ENCODE measurements around the gene PPM1D.

Gene PPM1D

DNA sequence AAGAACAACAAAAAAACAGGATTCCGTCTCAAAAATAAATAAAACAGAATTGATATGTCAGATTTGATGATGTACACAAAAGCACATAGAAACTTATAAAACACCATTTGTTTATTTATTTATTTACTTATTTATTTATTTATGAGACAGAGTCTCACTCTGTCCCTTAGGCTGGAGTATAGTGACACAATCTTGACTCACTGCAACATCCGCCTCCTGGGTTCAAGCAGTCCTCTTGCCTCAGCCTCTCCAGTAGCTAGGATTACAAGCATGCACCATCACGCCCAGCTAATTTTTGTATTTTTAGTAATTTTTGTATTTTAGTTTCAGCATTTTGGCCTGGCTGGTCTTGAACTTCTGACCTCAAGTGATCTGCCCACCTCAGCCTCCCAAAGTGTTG lies 99.1 kb downstream of the PPM1D start (continued):
- TF ChIP-seq, protein P1, sequence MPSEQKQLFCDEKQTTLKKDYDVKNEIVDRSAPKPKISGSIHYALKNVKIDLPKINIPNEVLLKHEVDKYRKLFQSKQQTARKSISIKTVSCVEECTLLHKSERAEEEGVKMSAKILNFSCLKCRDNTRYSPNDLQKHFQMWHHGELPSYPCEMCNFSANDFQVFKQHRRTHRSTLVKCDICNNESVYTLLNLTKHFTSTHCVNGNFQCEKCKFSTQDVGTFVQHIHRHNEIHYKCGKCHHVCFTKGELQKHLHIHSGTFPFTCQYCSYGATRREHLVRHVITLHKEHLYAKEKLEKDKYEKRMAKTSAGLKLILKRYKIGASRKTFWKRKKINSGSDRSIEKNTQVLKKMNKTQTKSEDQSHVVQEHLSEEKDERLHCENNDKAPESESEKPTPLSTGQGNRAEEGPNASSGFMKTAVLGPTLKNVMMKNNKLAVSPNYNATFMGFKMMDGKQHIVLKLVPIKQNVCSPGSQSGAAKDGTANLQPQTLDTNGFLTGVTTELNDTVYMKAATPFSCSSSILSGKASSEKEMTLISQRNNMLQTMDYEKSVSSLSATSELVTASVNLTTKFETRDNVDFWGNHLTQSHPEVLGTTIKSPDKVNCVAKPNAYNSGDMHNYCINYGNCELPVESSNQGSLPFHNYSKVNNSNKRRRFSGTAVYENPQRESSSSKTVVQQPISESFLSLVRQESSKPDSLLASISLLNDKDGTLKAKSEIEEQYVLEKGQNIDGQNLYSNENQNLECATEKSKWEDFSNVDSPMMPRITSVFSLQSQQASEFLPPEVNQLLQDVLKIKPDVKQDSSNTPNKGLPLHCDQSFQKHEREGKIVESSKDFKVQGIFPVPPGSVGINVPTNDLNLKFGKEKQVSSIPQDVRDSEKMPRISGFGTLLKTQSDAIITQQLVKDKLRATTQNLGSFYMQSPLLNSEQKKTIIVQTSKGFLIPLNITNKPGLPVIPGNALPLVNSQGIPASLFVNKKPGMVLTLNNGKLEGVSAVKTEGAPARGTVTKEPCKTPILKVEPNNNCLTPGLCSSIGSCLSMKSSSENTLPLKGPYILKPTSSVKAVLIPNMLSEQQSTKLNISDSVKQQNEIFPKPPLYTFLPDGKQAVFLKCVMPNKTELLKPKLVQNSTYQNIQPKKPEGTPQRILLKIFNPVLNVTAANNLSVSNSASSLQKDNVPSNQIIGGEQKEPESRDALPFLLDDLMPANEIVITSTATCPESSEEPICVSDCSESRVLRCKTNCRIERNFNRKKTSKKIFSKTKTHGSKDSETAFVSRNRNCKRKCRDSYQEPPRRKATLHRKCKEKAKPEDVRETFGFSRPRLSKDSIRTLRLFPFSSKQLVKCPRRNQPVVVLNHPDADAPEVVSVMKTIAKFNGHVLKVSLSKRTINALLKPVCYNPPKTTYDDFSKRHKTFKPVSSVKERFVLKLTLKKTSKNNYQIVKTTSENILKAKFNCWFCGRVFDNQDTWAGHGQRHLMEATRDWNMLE (tag by site-specific recombination; conservative IDR thresholded peaks at IDR 0.05; ENCODE audit: low read depth): peak; percentile 49; the same call in 1 of the 2 replicates
- TF ChIP-seq ZFP3 (tag by site-specific recombination; IDR thresholded peaks at IDR 0.05; ENCODE audit: low read depth): no peak

DNA sequence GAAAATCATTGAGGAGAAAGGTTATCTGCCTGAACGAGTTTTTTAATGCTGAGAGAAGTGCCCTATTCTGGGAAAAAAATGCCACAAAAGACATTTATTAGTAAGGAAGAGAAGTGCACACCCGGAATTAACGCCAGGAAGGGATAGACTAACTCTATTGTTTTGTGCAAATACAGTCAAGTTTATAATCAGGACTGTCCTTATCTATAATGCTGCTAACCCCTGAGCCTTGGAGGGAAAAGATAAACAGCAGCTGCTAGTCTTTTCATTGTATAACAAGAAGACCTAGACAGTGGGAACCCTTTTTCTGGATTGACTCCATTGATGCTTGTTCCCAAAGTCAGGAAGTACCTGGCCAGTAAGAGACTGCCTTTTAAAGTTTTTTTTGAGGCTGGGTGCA lies 104.2 kb downstream of the PPM1D start:
- TF ChIP-seq ZNF747 (tag by site-specific recombination; IDR thresholded peaks at IDR 0.05) (no peak), ZNF623 (tag by site-specific recombination; IDR thresholded peaks at IDR 0.05) (no peak), ZBTB7A (tag by site-specific recombination; IDR thresholded peaks at IDR 0.05; ENCODE audit: low read depth) (no peak), ZNF19 (tag by site-specific recombination; IDR thresholded peaks at IDR 0.05; ENCODE audit: low read depth) (no peak), ZNF221 (tag by site-specific recombination; IDR thresholded peaks at IDR 0.05; ENCODE audit: borderline replicate concordance) (no peak), ZSCAN23 (tag by site-specific recombination; IDR thresholded peaks at IDR 0.05) (no peak), ZNF37A (tag by site-specific recombination; IDR thresholded peaks at IDR 0.05) (no peak), ZNF335 (tag by site-specific recombination; conservative IDR thresholded peaks at IDR 0.05) (no peak), ZNF133 (tag by site-specific recombination; IDR thresholded peaks at IDR 0.05) (no peak), GLI4 (tag by site-specific recombination; IDR thresholded peaks at IDR 0.05) (no peak), GLIS2 (tag by site-specific recombination; IDR thresholded peaks at IDR 0.05) (no peak), ZNF140 (tag by site-specific recombination; IDR thresholded peaks at IDR 0.05) (no peak)
- TF ChIP-seq, protein P2, sequence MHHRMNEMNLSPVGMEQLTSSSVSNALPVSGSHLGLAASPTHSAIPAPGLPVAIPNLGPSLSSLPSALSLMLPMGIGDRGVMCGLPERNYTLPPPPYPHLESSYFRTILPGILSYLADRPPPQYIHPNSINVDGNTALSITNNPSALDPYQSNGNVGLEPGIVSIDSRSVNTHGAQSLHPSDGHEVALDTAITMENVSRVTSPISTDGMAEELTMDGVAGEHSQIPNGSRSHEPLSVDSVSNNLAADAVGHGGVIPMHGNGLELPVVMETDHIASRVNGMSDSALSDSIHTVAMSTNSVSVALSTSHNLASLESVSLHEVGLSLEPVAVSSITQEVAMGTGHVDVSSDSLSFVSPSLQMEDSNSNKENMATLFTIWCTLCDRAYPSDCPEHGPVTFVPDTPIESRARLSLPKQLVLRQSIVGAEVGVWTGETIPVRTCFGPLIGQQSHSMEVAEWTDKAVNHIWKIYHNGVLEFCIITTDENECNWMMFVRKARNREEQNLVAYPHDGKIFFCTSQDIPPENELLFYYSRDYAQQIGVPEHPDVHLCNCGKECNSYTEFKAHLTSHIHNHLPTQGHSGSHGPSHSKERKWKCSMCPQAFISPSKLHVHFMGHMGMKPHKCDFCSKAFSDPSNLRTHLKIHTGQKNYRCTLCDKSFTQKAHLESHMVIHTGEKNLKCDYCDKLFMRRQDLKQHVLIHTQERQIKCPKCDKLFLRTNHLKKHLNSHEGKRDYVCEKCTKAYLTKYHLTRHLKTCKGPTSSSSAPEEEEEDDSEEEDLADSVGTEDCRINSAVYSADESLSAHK (tag by site-specific recombination; IDR thresholded peaks at IDR 0.05): no peak
- TF ChIP-seq, protein P3, sequence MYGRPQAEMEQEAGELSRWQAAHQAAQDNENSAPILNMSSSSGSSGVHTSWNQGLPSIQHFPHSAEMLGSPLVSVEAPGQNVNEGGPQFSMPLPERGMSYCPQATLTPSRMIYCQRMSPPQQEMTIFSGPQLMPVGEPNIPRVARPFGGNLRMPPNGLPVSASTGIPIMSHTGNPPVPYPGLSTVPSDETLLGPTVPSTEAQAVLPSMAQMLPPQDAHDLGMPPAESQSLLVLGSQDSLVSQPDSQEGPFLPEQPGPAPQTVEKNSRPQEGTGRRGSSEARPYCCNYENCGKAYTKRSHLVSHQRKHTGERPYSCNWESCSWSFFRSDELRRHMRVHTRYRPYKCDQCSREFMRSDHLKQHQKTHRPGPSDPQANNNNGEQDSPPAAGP (tag by site-specific recombination; IDR thresholded peaks at IDR 0.05): no peak

DNA sequence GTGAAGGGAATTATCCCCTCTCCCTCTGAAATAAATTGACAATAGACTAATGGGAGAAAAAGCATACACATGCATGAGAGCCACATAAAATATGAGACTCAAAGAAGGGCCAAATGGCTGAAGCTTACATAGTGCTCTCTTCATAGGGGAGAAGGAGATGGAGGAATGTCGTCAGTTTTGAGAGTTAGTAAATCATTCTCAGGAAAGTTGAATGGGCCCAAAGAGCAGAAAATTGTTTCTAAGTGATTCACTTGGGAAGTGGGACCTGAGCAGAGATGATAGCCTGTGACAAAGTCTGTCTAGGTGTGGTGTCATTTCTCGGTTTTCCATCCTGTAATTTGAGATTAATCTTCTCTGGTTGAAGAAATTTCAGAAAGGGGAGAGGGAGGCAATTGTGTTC lies 112.7 kb downstream of the PPM1D start:
- no peaks in the 10 kb centered on the region for H3K9me3 ChIP-seq (ENCODE audit: control insufficient read depth, insufficient read depth, low read depth, low read length)
- no peak overlapping the region for H3K27ac ChIP-seq (ENCODE audit: extremely low read depth, low read depth, low read length)
- ChIA-PET POLR2A (interaction anchor here (1.2 kb wide), 1 partner anchor 35 kb away, joined by 3 read pairs; the partner anchor contains the start of gene BCAS3), CTCF (interaction anchor here (0.6 to 1.5 kb wide), 3 partner anchors 8 to 1397 kb away, joined by 3 to 8 read pairs (median 3); no protein-coding TSS in a partner anchor)
- peaks cover 12 to 16% of the 10 kb centered on the region in 2 experiments for H3K36me3 ChIP-seq (ENCODE audit: control insufficient read depth in 2 of 2, insufficient read depth in 1 of 2, low read length in 2 of 2)
- H3K4me1 ChIP-seq (ENCODE audit: control insufficient read depth, insufficient read depth, low read length): no peaks in the 10 kb centered on the region
- H3K4me3 ChIP-seq (ENCODE audit: low read depth, low read length): no peak overlapping the region
- TF ChIP-seq ZNF311 (tag by site-specific recombination; IDR thresholded peaks at IDR 0.05; ENCODE audit: borderline replicate concordance) (no peak), KLF9 (tag by site-specific recombination; IDR thresholded peaks at IDR 0.05; ENCODE audit: low read depth) (no peak), ZSCAN30 (tag by site-specific recombination; IDR thresholded peaks at IDR 0.05) (no peak), ZXDB (tag by site-specific recombination; IDR thresholded peaks at IDR 0.05) (no peak), ZNF24 (tag by site-specific recombination; IDR thresholded peaks at IDR 0.05) (no peak), ZNF214 (tag by site-specific recombination; IDR thresholded peaks at IDR 0.05; ENCODE audit: borderline replicate concordance) (no peak), ZNF548 (tag by site-specific recombination; IDR thresholded peaks at IDR 0.05) (no peak), ZNF624 (tag by site-specific recombination; IDR thresholded peaks at IDR 0.05) (no peak), SETDB1 (IDR thresholded peaks at IDR 0.05; ENCODE audit: insufficient read length, low read length) (no peak)
- TF ChIP-seq, protein P4, sequence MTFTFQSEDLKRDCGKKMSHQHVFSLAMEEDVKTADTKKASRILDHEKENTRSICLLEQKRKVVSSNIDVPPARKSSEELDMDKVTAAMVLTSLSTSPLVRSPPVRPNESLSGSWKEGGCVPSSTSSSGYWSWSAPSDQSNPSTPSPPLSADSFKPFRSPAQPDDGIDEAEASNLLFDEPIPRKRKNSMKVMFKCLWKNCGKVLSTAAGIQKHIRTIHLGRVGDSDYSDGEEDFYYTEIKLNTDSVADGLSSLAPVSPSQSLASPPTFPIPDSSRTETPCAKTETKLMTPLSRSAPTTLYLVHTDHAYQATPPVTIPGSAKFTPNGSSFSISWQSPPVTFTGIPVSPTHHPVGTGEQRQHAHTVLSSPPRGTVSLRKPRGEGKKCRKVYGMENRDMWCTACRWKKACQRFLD (tag by site-specific recombination; IDR thresholded peaks at IDR 0.05): no peak

More for the DNA sequence above, 104.2 kb downstream of the PPM1D start:
- Histone ChIP-seq H3K9me3 (ENCODE audit: control insufficient read depth, insufficient read depth, low read depth, low read length) (no peaks in the 10 kb centered on the region), H3K36me3 (ENCODE audit: control insufficient read depth in 2 of 2, insufficient read depth in 1 of 2, low read length in 2 of 2) (peaks cover 2 to 5% of the 10 kb centered on the region in 2 experiments; a peak in 2 of 3 replicates), H3K4me3 (ENCODE audit: low read depth, low read length) (no peak overlapping the region), H3K27ac (ENCODE audit: extremely low read depth, low read depth, low read length) (no peak overlapping the region), H3K4me1 (ENCODE audit: control insufficient read depth, insufficient read depth, low read length) (no peaks in the 10 kb centered on the region)
- ChIA-PET CTCF (no interaction called here), POLR2A (no interaction called here)

All from HEK293 (cell line).